ENCODE data around the gene KIAA1958. TPM values are rescaled to one million over a fixed set of nuclear protein-coding genes. Genes with fewer than 3 reads are reported as not detected.

KIAA1958 gene
- total RNA-seq, 2 experiments from 2014 or later: 5.6 to 6.8 TPM

- no peaks in the 10 kb centered on the region for H3K9me3 ChIP-seq (ENCODE audit: control insufficient read depth in 1 of 2, insufficient read depth in 1 of 2, low read length in 2 of 2)
- H3K4me1 ChIP-seq (ENCODE audit: insufficient read depth, low read length): no peaks in the 10 kb centered on the region
- ATAC-seq (ENCODE audit: poor library complexity) (no peak), DNase-seq (no peak)
- no peaks in the 10 kb centered on the region for H3K27me3 ChIP-seq (ENCODE audit: control insufficient read depth in 1 of 2, insufficient read depth in 2 of 2, low read length in 2 of 2)
- H3K27ac ChIP-seq (ENCODE audit: low read depth in 1 of 2, low read length in 2 of 2): no peak overlapping the region
- no peaks in the 10 kb centered on the region for H3K4me1 Mint-ChIP-seq (ENCODE audit: low read depth)
- POLR2A ChIA-PET: no interaction called here
- no peak for TF ChIP-seq CTCF (IDR thresholded peaks at IDR 0.05)
- CTCF ChIA-PET: no interaction called here
- no peak overlapping the region for H3K4me3 ChIP-seq (ENCODE audit: low read length)
- H3K27ac Mint-ChIP-seq: no peak overlapping the region
- no peaks in the 10 kb centered on the region for H3K27me3 Mint-ChIP-seq
- H3K9me3 Mint-ChIP-seq: no peaks in the 10 kb centered on the region
- no peaks in the 10 kb centered on the region for H3K36me3 ChIP-seq (ENCODE audit: insufficient read depth, low read length)
- H3K4me3 Mint-ChIP-seq: no peak overlapping the region
- no peaks in the 10 kb centered on the region for H3K36me3 Mint-ChIP-seq (ENCODE audit: low read depth)
- intact Hi-C loops (cut with DNase I, micrococcal nuclease): no loop called here
Measured at GRCh38 chr9:112620388-112620787, 133.8 kb downstream of the KIAA1958 start.

- no peaks in the 10 kb centered on the region for H3K36me3 ChIP-seq (ENCODE audit: insufficient read depth, low read length)
- ChIA-PET CTCF (no interaction called here), POLR2A (no interaction called here)
- H3K4me1 ChIP-seq (ENCODE audit: insufficient read depth, low read length): no peaks in the 10 kb centered on the region
- H3K9me3 Mint-ChIP-seq: no peaks in the 10 kb centered on the region
- H3K4me3 ChIP-seq (ENCODE audit: low read length): no peak overlapping the region
- no peaks in the 10 kb centered on the region for H3K4me1 Mint-ChIP-seq (ENCODE audit: low read depth)
- no peaks in the 10 kb centered on the region for H3K9me3 ChIP-seq (ENCODE audit: control insufficient read depth in 1 of 2, insufficient read depth in 1 of 2, low read length in 2 of 2)
- H3K27ac Mint-ChIP-seq: no peak overlapping the region
- H3K27me3 ChIP-seq (ENCODE audit: control insufficient read depth in 1 of 2, insufficient read depth in 2 of 2, low read length in 2 of 2): no peaks in the 10 kb centered on the region
- TF ChIP-seq CTCF (IDR thresholded peaks at IDR 0.05): no peak
- H3K27me3 Mint-ChIP-seq: no peaks in the 10 kb centered on the region
- no peak overlapping the region for H3K4me3 Mint-ChIP-seq
- ATAC-seq (ENCODE audit: poor library complexity) (no peak), DNase-seq (no peak)
- H3K36me3 Mint-ChIP-seq (ENCODE audit: low read depth): no peaks in the 10 kb centered on the region
- intact Hi-C loops (cut with DNase I, micrococcal nuclease): no loop called here
- no peak overlapping the region for H3K27ac ChIP-seq (ENCODE audit: low read depth in 1 of 2, low read length in 2 of 2)
Measured at GRCh38 chr9:112621018-112621655, 134.5 kb downstream of the KIAA1958 start.

GRCh38 chr9:112623198-112623597, 136.6 kb downstream of the KIAA1958 start:
- H3K36me3 ChIP-seq (ENCODE audit: insufficient read depth, low read length): no peaks in the 10 kb centered on the region
- DNase-seq (no peak), ATAC-seq (ENCODE audit: poor library complexity) (no peak)
- TF ChIP-seq CTCF (IDR thresholded peaks at IDR 0.05): no peak
- H3K9me3 Mint-ChIP-seq: no peaks in the 10 kb centered on the region
- ChIA-PET POLR2A (no interaction called here), CTCF (no interaction called here)
- H3K27ac ChIP-seq (ENCODE audit: low read depth in 1 of 2, low read length in 2 of 2): no peak overlapping the region
- no peaks in the 10 kb centered on the region for H3K27me3 Mint-ChIP-seq
- H3K4me3 Mint-ChIP-seq: no peak overlapping the region
- no peaks in the 10 kb centered on the region for H3K4me1 Mint-ChIP-seq (ENCODE audit: low read depth)
- H3K27ac Mint-ChIP-seq: no peak overlapping the region
- H3K27me3 ChIP-seq (ENCODE audit: control insufficient read depth in 1 of 2, insufficient read depth in 2 of 2, low read length in 2 of 2): no peaks in the 10 kb centered on the region
- H3K36me3 Mint-ChIP-seq (ENCODE audit: low read depth): no peaks in the 10 kb centered on the region
- intact Hi-C loops (cut with DNase I, micrococcal nuclease): no loop called here
- no peak overlapping the region for H3K4me3 ChIP-seq (ENCODE audit: low read length)
- no peaks in the 10 kb centered on the region for H3K4me1 ChIP-seq (ENCODE audit: insufficient read depth, low read length)
- H3K9me3 ChIP-seq (ENCODE audit: control insufficient read depth in 1 of 2, insufficient read depth in 1 of 2, low read length in 2 of 2): no peaks in the 10 kb centered on the region

All from CD4-positive, alpha-beta T cell (primary cell).